ENCODE results near the gene WDR33. TPM values are rescaled to one million over a fixed set of nuclear protein-coding genes. Genes with fewer than 3 reads are reported as not detected.

The WDR33 gene
- polyA plus RNA-seq, 4 donors = 11.0 to 41.6 (median 13.8) TPM

Other genes starting within 250 kb of the WDR33 start
- gene GPR17, start 165.0 kb downstream of the WDR33 start, polyA plus RNA-seq = under 1 TPM in 2 of 4 donors, not detected in 2; 0.18 to 0.56 TPM
- 10 to 100 TPM in 2 of 4 donors, 1 to 10 TPM in 2; 2.2 to 39.5 (median 8.6) TPM for gene LIMS2, start 135.6 kb downstream of the WDR33 start, polyA plus RNA-seq
- 1 to 10 TPM in 3 of 4 donors, not detected in 1; 3.8 to 7.4 (median 4.7) TPM for gene SFT2D3, start 109.7 kb downstream of the WDR33 start, polyA plus RNA-seq
- gene POLR2D, start 47.0 kb upstream of the WDR33 start, polyA plus RNA-seq = 10 to 100 TPM in 2 of 4 donors, 1 to 10 TPM in 2; 5.6 to 31.2 (median 12.7) TPM
- 10 to 100 TPM in 2 of 4 donors, 1 to 10 TPM in 2; 8.2 to 14.2 (median 9.2) TPM for gene AMMECR1L, start 74.8 kb upstream of the WDR33 start, polyA plus RNA-seq
- gene SAP130, start 216.9 kb upstream of the WDR33 start, polyA plus RNA-seq = 10 to 100 TPM in 1 of 4 donors, 1 to 10 TPM in 3; 7.0 to 32.1 (median 7.8) TPM

All from small intestine (tissue), 4 donors.